CD1c-positive myeloid dendritic cell (primary cell): ENCODE data around the gene ZNF74.
A peak's percentile ranks its signal among the peaks of the same experiment; 100 is the strongest.
"Not testable (repeated sequence)": the region's sequence is repeated elsewhere in the genome, so short reads cannot be mapped to it uniquely, and the experiment has no call there.

ENCODE experiments used
- DNase-seq: peaks from one replicate; pipeline ENCODE4 v3.0.0-alpha.2; 2016; ENCODE audit errors: extremely low spot score

Gene ZNF74

GRCh38 chr22:20446383-20446970 is 52.5 kb downstream of the ZNF74 start:
- no peak for DNase-seq

- no peak for DNase-seq
Measured at GRCh38 chr22:20448630-20449029, 54.7 kb downstream of the ZNF74 start.

GRCh38 chr22:20449819-20450550 is 56.0 kb downstream of the ZNF74 start:
- no peak for DNase-seq

GRCh38 chr22:20450551-20450906 is 56.6 kb downstream of the ZNF74 start:
- DNase-seq = no peak

DNA sequence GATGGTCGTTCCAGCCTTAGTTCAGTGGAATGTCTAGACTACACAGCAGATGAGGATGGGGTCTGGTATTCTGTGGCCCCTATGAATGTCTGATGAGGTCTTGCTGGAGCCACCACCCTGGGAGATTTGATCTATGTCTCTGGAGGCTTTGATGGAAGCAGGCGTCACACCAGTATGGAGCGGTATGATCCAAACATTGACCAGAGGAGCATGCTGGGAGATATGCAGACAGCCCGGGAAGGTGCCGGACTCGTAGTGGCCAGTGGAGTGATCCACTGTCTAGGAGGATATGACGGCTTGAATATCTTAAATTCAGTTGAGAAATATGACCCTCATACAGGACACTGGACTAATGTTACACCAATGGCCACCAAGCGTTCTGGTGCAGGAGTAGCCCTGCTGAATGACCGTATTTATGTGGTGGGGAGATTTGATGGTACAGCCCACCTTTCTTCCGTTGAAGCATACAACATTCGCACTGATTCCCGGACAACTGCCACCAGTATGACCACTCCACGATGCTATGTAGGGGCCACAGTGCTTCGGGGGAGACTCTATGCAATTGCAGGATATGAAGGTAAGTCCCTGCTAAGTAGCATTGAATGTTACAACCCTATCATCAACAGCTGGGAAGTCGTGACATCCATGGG is 57.3 kb downstream of the ZNF74 start:
- not testable (repeated sequence) for DNase-seq

GRCh38 chr22:20451920-20452319 is 58.0 kb downstream of the ZNF74 start:
- no peak for DNase-seq

DNA sequence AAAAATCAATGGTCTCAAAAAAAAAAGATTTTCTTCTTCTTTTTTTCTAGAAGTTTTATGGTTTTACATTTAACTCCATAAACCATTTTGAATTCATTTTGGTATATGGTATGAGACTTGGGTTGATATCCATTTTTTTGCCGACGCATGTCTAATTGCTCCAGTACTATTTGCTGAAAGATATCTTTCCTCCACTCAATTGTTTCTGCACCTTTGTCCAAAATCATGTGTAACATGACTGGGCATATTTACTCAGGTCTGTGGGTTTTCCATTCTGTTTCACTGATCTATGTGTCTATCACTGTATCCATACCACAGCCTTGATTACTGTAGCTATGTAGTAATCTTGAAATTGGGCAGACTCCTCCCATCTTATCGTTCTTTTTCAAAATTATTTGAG is 59.3 kb downstream of the ZNF74 start:
- no peak for DNase-seq

GRCh38 chr22:20455709-20456063 is 61.7 kb downstream of the ZNF74 start:
- DNase-seq = no peak

DNA sequence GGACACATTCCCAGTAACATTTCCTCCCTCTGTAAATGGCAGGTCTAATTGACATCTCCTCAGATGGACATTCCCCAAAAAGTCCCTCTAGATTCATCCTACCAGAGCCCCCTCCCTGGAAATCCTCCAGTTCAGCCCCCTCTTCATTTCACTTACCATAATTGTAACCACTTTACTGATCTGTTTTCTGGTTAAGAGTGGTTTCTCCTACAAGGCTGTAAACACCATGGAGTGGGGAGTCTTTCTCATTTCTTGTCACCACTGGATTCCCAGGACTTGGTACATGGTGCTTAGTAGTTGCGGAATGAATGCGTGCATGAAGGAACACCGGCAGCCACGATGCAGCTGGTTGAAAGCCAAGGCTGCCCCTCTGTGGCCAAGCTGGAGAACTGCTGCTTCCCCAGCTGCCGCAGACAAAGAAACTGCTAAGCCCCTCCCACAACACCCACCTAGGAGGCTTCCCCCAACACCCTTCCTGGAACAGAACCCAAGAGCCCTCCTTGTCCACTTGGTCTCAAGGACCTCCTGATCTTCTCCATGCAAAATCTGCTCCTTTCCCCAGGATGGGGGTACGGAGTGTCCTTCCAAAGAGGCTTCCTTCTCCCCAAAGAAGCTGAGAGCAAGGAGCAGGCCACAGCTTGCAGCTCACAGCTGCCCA is 62.2 kb downstream of the ZNF74 start:
- DNase-seq = peak; percentile 86

DNA sequence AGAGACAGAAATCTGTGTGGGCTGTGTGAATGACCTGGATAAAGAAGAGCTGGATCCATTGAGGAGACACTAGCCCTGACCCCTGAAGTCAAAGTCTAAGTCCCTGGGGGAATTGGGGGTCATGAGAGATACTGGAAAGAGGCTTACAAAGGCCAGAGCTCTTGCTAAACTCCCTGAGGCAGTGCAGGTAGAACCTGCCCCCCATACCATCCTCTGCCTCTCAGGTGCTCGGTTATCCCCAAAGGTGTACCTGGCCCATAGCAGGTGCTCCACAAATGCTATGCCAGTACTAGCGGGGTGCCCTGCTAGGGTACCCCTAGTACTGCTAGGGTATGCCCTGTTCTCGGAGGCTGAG is 62.7 kb downstream of the ZNF74 start:
- no peak for DNase-seq

DNA sequence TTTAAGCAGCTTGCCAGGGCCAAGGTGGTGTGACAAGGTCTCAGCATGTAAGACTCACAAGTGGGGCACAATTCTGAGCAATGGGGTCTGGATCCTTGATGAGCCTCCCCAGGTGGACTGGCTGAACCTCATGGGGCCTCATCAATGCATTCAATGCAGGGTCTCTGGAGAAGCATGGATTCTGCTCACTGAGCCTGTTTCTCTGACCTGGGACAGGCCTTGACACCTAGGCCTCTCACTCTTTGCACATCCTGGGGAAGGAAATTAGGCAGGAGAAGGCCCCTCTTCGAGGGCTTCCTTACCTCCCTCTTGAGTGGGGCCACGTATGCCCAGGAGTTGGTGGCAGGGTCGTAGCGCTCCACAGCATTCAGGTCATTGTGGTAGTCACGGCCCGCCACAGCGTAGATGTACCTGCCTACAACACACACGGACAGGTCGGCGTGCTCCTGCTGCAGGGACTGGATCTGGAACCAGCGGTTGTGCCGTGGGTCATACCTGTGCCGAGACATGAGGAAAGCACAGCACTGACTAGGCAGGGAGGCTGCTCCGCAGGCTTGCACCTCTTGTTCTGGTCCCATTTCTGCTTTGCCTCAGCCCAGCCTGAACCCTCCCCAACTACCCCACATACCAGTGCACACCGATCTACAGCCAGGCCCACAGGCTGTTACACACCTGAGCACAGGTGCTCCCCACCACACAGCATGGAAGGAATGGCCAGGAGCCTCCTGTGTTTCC is 63.7 kb downstream of the ZNF74 start:
- no peak for DNase-seq
